ENCODE measurements around the gene BATF2.
"Not testable (repeated sequence)": the region's sequence is repeated elsewhere in the genome, so short reads cannot be mapped to it uniquely, and the experiment has no call there.

Gene BATF2

DNA sequence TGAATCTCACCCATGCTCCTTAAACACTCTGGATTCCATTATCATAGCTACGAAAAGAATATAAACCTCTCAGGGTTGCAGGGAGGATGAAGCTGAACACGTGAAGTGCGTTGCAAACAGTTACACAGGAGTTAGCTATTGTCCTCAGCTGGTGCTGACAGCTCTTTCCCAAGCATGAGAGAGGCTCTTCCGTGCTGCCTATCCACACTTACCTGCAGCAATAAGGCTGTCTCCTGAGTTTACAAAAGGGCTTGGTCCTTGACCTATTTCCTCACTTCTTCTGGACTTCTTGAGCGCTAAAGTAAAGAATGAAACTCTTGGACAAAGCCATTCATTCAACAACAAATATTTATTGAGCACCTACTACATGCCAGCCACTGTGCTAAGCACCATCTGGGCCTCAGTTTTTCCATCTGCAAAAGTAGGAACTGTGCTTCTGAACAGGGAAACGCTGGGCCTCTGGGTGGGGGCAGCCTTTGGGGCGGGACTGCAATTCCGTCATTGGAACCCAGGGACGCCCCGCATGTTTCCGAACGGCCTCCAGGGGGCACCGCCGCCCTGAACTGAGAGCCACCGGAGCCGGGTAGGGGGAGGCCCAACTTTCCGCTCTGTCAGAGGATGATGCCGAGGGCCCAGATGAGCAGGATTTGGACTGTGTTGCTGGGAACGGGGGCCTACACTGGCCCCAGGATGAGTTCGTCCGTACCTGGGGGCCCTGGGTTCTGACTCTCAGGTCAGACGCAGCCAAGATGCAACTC lies 16.5 kb upstream of the BATF2 start:
- peak; percentile 85 to 96 for DNase-seq (ENCODE audit: low read depth in 1 of 2, low spot score in 1 of 2)
- no peaks in the 10 kb centered on the region for H3K27me3 ChIP-seq (ENCODE audit: insufficient read depth, poor library complexity, severe bottlenecking)
- TF ChIP-seq, protein P1, sequence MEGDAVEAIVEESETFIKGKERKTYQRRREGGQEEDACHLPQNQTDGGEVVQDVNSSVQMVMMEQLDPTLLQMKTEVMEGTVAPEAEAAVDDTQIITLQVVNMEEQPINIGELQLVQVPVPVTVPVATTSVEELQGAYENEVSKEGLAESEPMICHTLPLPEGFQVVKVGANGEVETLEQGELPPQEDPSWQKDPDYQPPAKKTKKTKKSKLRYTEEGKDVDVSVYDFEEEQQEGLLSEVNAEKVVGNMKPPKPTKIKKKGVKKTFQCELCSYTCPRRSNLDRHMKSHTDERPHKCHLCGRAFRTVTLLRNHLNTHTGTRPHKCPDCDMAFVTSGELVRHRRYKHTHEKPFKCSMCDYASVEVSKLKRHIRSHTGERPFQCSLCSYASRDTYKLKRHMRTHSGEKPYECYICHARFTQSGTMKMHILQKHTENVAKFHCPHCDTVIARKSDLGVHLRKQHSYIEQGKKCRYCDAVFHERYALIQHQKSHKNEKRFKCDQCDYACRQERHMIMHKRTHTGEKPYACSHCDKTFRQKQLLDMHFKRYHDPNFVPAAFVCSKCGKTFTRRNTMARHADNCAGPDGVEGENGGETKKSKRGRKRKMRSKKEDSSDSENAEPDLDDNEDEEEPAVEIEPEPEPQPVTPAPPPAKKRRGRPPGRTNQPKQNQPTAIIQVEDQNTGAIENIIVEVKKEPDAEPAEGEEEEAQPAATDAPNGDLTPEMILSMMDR (IDR thresholded peaks at IDR 0.05; ENCODE audit: insufficient read depth, low read length): peak; percentile 64
- TF ChIP-seq SPI1 (IDR thresholded peaks at IDR 0.05; ENCODE audit: borderline replicate concordance, low read depth) (peak; percentile 81; the same call in 1 of the 2 replicates), POLR2AphosphoS5 (IDR thresholded peaks at IDR 0.05; ENCODE audit: low read depth) (no peak)
- peak overlapping the region; percentile 60 for H3K4me3 ChIP-seq (replicated peaks; ENCODE audit: insufficient read depth, low read length)
- H3K27ac ChIP-seq (replicated peaks): peak overlapping the region; percentile 89

DNA sequence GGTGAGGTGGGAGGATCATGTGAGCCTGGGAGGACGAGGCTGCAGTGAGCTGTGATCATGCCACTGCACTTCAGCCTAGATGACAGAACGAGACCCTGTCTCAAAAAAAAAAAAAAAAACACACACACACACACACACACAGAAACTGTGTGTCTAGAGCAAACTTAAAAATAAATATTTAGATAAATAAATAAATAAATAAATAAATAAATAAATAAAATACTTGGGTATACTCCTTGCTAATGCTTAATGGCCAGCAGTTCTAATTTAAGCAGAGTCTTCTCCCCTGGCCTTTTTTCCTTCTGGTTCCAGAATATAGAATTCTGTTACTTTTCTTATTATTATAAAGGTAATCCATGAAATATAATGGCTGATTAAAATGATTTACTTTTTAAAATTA lies 12.1 kb upstream of the BATF2 start:
- Histone ChIP-seq H3K27ac (replicated peaks) (no peak overlapping the region), H3K4me3 (replicated peaks; ENCODE audit: insufficient read depth, low read length) (no peak overlapping the region), H3K27me3 (ENCODE audit: insufficient read depth, poor library complexity, severe bottlenecking) (no peaks in the 10 kb centered on the region)
- TF ChIP-seq, protein P2, sequence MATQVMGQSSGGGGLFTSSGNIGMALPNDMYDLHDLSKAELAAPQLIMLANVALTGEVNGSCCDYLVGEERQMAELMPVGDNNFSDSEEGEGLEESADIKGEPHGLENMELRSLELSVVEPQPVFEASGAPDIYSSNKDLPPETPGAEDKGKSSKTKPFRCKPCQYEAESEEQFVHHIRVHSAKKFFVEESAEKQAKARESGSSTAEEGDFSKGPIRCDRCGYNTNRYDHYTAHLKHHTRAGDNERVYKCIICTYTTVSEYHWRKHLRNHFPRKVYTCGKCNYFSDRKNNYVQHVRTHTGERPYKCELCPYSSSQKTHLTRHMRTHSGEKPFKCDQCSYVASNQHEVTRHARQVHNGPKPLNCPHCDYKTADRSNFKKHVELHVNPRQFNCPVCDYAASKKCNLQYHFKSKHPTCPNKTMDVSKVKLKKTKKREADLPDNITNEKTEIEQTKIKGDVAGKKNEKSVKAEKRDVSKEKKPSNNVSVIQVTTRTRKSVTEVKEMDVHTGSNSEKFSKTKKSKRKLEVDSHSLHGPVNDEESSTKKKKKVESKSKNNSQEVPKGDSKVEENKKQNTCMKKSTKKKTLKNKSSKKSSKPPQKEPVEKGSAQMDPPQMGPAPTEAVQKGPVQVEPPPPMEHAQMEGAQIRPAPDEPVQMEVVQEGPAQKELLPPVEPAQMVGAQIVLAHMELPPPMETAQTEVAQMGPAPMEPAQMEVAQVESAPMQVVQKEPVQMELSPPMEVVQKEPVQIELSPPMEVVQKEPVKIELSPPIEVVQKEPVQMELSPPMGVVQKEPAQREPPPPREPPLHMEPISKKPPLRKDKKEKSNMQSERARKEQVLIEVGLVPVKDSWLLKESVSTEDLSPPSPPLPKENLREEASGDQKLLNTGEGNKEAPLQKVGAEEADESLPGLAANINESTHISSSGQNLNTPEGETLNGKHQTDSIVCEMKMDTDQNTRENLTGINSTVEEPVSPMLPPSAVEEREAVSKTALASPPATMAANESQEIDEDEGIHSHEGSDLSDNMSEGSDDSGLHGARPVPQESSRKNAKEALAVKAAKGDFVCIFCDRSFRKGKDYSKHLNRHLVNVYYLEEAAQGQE (IDR thresholded peaks at IDR 0.05; ENCODE audit: insufficient replicate concordance, low read depth): no peak
- TF ChIP-seq POLR2AphosphoS5 (IDR thresholded peaks at IDR 0.05; ENCODE audit: low read depth): no peak
- no peak for TF ChIP-seq GABPA (IDR thresholded peaks at IDR 0.05; ENCODE audit: low read depth)
- no peak for TF ChIP-seq SPI1 (IDR thresholded peaks at IDR 0.05; ENCODE audit: borderline replicate concordance, low read depth)
- no peak for DNase-seq (ENCODE audit: low read depth in 1 of 2, low spot score in 1 of 2)

DNA sequence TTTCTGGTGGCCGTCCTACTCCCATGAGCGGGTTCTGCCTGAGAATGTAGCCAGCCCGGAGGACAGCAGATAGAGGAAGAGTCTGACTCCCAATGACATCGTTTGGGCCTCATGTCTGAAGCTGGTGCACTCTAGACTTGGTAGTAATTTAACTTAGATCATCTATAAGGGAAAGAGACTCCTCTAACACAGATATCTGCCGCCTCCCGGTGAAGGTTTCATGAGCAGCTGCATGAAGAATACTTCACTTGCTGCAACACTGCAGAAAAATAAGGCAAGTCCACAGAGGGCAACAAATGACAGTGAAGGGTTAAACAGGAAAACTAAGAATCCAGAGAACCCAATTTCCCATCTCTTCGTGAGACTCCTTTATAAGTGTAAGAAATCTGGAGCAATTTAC lies 11.2 kb upstream of the BATF2 start:
- no peak for TF ChIP-seq GABPA (IDR thresholded peaks at IDR 0.05; ENCODE audit: low read depth)
- TF ChIP-seq, protein P2 (IDR thresholded peaks at IDR 0.05; ENCODE audit: insufficient replicate concordance, low read depth): no peak
- TF ChIP-seq SPI1 (IDR thresholded peaks at IDR 0.05; ENCODE audit: borderline replicate concordance, low read depth): no peak
- no peak for TF ChIP-seq POLR2AphosphoS5 (IDR thresholded peaks at IDR 0.05; ENCODE audit: low read depth)
- TF ChIP-seq, protein P1 (IDR thresholded peaks at IDR 0.05; ENCODE audit: insufficient read depth, low read length): no peak
- Histone ChIP-seq H3K4me3 (replicated peaks; ENCODE audit: insufficient read depth, low read length) (no peak overlapping the region), H3K27me3 (ENCODE audit: insufficient read depth, poor library complexity, severe bottlenecking) (no peaks in the 10 kb centered on the region), H3K27ac (replicated peaks) (no peak overlapping the region)
- DNase-seq (ENCODE audit: low read depth in 1 of 2, low spot score in 1 of 2): no peak

DNA sequence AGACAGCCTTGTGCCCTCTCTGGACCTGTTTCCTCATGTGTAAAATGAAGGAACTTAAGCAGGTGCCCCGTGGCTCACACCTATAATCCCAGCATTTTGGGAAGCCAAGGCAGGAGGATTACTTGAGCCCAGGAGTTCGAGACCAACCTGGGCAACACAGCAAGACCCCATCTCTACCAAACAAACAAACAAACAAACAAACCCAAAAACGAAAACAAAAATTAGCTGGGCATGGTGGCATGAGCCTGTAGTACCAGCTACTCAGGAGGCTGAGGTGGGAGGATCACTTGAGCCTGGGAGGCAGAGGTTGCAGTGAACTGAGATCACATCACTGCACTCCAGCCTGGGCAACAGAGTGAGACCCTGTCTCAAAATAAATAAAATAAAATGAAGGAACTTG lies 7.2 kb upstream of the BATF2 start:
- H3K4me3 ChIP-seq (replicated peaks; ENCODE audit: insufficient read depth, low read length); DNase-seq (ENCODE audit: low read depth in 1 of 2, low spot score in 1 of 2): not testable (repeated sequence)

DNA sequence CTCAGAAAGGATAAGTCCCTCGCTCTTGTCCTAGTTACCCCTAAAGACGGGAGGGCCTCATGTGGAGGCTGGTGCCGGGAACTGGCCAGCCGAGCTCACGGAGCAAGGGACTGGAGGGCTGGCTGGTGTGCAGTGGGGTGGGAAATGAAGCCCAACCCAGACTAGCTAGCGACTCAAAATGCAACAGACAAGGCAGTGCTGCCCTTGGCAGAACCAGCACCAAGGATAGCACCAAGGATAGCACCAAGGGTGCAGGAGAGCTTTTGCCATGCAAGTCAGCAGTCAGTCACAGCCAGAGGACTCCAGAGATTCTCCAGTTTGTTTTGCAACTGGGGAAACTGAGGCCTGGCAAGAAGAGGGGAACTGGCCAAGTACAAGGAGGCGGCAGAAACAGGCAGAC lies 6.5 kb upstream of the BATF2 start:
- no peak overlapping the region for H3K4me3 ChIP-seq (replicated peaks; ENCODE audit: insufficient read depth, low read length)
- no peaks in the 10 kb centered on the region for H3K27me3 ChIP-seq (ENCODE audit: insufficient read depth, poor library complexity, severe bottlenecking)
- TF ChIP-seq POLR2AphosphoS5 (IDR thresholded peaks at IDR 0.05; ENCODE audit: low read depth): no peak
- TF ChIP-seq, protein P2 (IDR thresholded peaks at IDR 0.05; ENCODE audit: insufficient replicate concordance, low read depth): peak; percentile 91
- no peak overlapping the region for H3K27ac ChIP-seq (replicated peaks)
- no peak for DNase-seq (ENCODE audit: low read depth in 1 of 2, low spot score in 1 of 2)

More for the DNA sequence above, 7.2 kb upstream of the BATF2 start:
- not testable (repeated sequence) for H3K27ac ChIP-seq (replicated peaks); H3K27me3 ChIP-seq (ENCODE audit: insufficient read depth, poor library complexity, severe bottlenecking)
